ENCODE measurements around the gene MUC13. TPM values are rescaled to one million over a fixed set of nuclear protein-coding genes. Genes with fewer than 3 reads are reported as not detected.

MUC13 gene
- total and polyA plus RNA-seq, 9 of the 15 experiments (the other 6 are each of a cell fraction or from before 2014, with no cell fraction given): 0.09 TPM; not detected in 8

GRCh38 chr3:124878561-124879336 is 55.8 kb downstream of the MUC13 start (continued):
- no peak for TF ChIP-seq ZNF695 (CRISPR knock-in tag; IDR thresholded peaks at IDR 0.05)
- TF ChIP-seq CBFA2T3 (IDR thresholded peaks at IDR 0.05): peak; percentile 83
- 0 out of 4 replicates have a peak, but pooled peaks of 1 of the 2 experiments have one; percentile 22 for TF ChIP-seq MNT (conservative IDR thresholded peaks at IDR 0.05)
- TF ChIP-seq LCOR (CRISPR knock-in tag; IDR thresholded peaks at IDR 0.05): peak; percentile 93
- TF ChIP-seq SP2 (IDR thresholded peaks at IDR 0.05; ENCODE audit: extremely low read depth, low read depth, low read length, poor library complexity, severe bottlenecking): no peak
- TF ChIP-seq NCOA4 (IDR thresholded peaks at IDR 0.05; ENCODE audit: partially characterized antibody): no peak
- no peak for TF ChIP-seq DIDO1 (tag; IDR thresholded peaks at IDR 0.05; ENCODE audit: low read depth)
- no peak for TF ChIP-seq KAT7 (CRISPR knock-in tag; IDR thresholded peaks at IDR 0.05; ENCODE audit: borderline replicate concordance)
- 0 out of 2 replicates have a peak, but pooled peaks have one; percentile 11 for TF ChIP-seq CREB1 (IDR thresholded peaks at IDR 0.05)
- TF ChIP-seq CREB1 (CRISPR knock-in tag; IDR thresholded peaks at IDR 0.05): 0 out of 2 replicates have a peak, but pooled peaks have one; percentile 24
- TF ChIP-seq EHMT2 (IDR thresholded peaks at IDR 0.05): no peak; the same call in 1 of the 2 replicates
- no peak for TF ChIP-seq TARDBP (IDR thresholded peaks at IDR 0.05)
- no peak for TF ChIP-seq PHF20 (IDR thresholded peaks at IDR 0.05; ENCODE audit: partially characterized antibody)
- peak; percentile 87 for TF ChIP-seq ATF3 (IDR thresholded peaks at IDR 0.05)
- TF ChIP-seq ATF3 (CRISPR knock-in tag; conservative IDR thresholded peaks at IDR 0.05): no peak
- no peak for TF ChIP-seq E2F8 (IDR thresholded peaks at IDR 0.05; ENCODE audit: low read depth, partially characterized antibody)
- no peak for TF ChIP-seq RBM14 (IDR thresholded peaks at IDR 0.05; ENCODE audit: borderline replicate concordance, insufficient read depth, low read depth, low read length)
- TF ChIP-seq ZNF280A (IDR thresholded peaks at IDR 0.05; ENCODE audit: low read depth, partially characterized antibody): no peak
- no peak for TF ChIP-seq DDX20 (tag; IDR thresholded peaks at IDR 0.05; ENCODE audit: low read depth)
- TF ChIP-seq CREM (IDR thresholded peaks at IDR 0.05; ENCODE audit: low read depth): 0 out of 2 replicates have a peak, but pooled peaks have one; percentile 1

All from K562 (cell line).